Measurements from ENCODE around the gene SIN3B.

SIN3B gene

DNA sequence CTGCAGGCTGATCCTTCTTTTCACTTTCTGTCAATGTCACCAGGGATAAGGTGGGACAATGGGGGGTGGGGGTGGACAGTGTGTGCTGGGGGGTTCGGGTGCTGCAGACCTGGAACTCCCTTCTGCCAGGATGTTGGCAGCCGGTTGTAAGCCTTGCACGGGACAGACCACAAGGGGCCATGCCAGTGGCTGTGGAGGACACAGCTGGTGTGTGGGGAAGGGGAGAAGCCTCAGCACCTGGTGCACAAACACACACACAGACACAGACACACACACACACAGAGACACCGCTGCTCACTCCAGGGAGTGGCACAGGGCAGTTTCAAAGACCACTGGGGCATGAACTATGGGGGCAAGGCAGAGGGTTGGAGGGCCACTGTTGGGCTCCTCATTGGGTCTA is 63.2 kb downstream of the SIN3B start:
- Histone ChIP-seq H2AFZ (ENCODE audit: low read length) (no peak overlapping the region), H3K36me3 (ENCODE audit: insufficient read depth, low read length) (no peaks in the 10 kb centered on the region), H3K27me3 (ENCODE audit: insufficient read depth, low read length) (no peaks in the 10 kb centered on the region), H3K4me3 (ENCODE audit: low read depth, low read length, poor library complexity, severe bottlenecking) (no peak overlapping the region), H3K9ac (ENCODE audit: low read length) (no peak overlapping the region), H3K79me2 (ENCODE audit: insufficient read depth, low read length) (no peaks in the 10 kb centered on the region), H3K4me1 (ENCODE audit: insufficient read depth, low read length, severe bottlenecking) (peaks cover 16% of the 10 kb centered on the region), H3K4me2 (ENCODE audit: low read length) (no peak overlapping the region), H3K9me2 (ENCODE audit: low read depth, low read length) (no peaks in the 10 kb centered on the region), H3F3A (ENCODE audit: insufficient read depth, low read length) (no peaks in the 10 kb centered on the region), H3K9me3 (ENCODE audit: low read length) (no peaks in the 10 kb centered on the region), H4K20me1 (ENCODE audit: insufficient read depth, low read length) (no peaks in the 10 kb centered on the region), H3K27ac (ENCODE audit: low read depth, low read length, poor library complexity, severe bottlenecking) (no peak overlapping the region)
- TF ChIP-seq, protein P1, sequence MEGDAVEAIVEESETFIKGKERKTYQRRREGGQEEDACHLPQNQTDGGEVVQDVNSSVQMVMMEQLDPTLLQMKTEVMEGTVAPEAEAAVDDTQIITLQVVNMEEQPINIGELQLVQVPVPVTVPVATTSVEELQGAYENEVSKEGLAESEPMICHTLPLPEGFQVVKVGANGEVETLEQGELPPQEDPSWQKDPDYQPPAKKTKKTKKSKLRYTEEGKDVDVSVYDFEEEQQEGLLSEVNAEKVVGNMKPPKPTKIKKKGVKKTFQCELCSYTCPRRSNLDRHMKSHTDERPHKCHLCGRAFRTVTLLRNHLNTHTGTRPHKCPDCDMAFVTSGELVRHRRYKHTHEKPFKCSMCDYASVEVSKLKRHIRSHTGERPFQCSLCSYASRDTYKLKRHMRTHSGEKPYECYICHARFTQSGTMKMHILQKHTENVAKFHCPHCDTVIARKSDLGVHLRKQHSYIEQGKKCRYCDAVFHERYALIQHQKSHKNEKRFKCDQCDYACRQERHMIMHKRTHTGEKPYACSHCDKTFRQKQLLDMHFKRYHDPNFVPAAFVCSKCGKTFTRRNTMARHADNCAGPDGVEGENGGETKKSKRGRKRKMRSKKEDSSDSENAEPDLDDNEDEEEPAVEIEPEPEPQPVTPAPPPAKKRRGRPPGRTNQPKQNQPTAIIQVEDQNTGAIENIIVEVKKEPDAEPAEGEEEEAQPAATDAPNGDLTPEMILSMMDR (IDR thresholded peaks at IDR 0.05; ENCODE audit: low read length), result no peak
- no peak for TF ChIP-seq EZH2 (IDR thresholded peaks at IDR 0.05; ENCODE audit: borderline replicate concordance, low read length)

DNA sequence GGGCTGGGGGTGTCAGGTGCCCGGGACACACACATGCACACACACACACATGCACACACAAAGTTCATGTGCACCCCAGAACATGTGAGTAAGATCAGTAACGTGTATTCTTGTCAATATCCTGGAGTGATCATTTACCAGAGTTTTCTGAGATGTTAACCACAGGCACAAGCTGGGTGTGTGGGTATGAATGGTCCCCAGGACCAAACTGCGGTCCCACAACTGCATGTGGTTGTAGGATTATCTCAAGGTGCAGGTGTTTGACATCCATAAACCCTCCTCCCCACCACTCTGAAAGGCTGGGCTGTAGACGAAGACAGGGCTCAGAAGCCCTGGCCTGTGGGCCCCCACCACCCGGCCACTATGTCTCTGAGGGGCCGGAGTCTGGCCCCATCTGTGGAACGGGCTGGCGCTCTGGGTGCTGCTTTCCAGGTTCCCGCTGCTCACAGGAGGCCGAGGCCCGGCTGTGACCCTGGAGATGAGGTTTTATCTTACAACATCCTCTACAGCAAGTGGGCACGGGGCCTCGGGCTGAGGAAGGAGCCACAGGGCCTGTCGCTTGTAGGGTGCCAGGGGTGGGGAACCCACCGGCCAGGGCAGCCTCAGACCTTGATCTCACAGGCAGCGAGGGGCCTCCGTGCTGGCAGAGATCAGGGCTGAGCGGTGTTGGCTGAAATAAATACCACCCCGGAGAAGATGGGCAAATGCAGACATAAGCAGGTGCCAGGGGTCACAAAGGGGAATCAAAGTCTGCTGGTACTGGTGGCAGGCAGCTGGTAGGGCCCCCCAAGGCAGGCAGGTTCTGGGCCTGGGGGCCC is 63.9 kb downstream of the SIN3B start:
- Histone ChIP-seq H3K4me3 (ENCODE audit: low read depth, low read length, poor library complexity, severe bottlenecking) (no peak overlapping the region), H3K4me2 (ENCODE audit: low read length) (peak overlapping the region; percentile 10; the same call in 1 of the 2 replicates), H3K9me3 (ENCODE audit: low read length) (no peaks in the 10 kb centered on the region), H3K9ac (ENCODE audit: low read length) (no peak overlapping the region), H3K27ac (ENCODE audit: low read depth, low read length, poor library complexity, severe bottlenecking) (no peak overlapping the region), H2AFZ (ENCODE audit: low read length) (no peak overlapping the region), H3K9me2 (ENCODE audit: low read depth, low read length) (no peaks in the 10 kb centered on the region), H3K36me3 (ENCODE audit: insufficient read depth, low read length) (no peaks in the 10 kb centered on the region), H3F3A (ENCODE audit: insufficient read depth, low read length) (no peaks in the 10 kb centered on the region), H3K4me1 (ENCODE audit: insufficient read depth, low read length, severe bottlenecking) (peaks cover 16% of the 10 kb centered on the region), H4K20me1 (ENCODE audit: insufficient read depth, low read length) (no peaks in the 10 kb centered on the region), H3K79me2 (ENCODE audit: insufficient read depth, low read length) (no peaks in the 10 kb centered on the region), H3K27me3 (ENCODE audit: insufficient read depth, low read length) (no peaks in the 10 kb centered on the region)
- no peak for TF ChIP-seq EZH2 (IDR thresholded peaks at IDR 0.05; ENCODE audit: borderline replicate concordance, low read length)
- TF ChIP-seq, protein P1 (IDR thresholded peaks at IDR 0.05; ENCODE audit: low read length), result no peak

DNA sequence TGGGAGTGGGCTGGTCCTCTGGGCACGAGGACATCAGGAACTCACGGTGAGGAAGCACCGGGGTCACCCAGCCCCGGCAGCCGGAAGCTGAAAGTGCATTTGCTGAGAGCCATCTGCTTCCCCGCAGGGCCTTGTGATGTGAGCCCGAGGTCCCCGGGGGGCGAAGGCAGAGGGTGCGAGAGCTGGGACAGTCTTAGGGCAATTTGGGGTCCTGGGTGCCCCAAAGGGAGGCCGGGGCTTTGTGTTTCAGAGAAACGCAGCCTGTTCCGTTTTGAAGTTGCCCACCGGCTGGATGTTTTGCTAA is 64.4 kb downstream of the SIN3B start:
- no peak overlapping the region for H3K9ac ChIP-seq (ENCODE audit: low read length)
- TF ChIP-seq EZH2 (IDR thresholded peaks at IDR 0.05; ENCODE audit: borderline replicate concordance, low read length), result no peak
- TF ChIP-seq, protein P1 (IDR thresholded peaks at IDR 0.05; ENCODE audit: low read length), result no peak
- no peak overlapping the region for H2AFZ ChIP-seq (ENCODE audit: low read length)
- H3K79me2 ChIP-seq (ENCODE audit: insufficient read depth, low read length), result no peaks in the 10 kb centered on the region
- no peaks in the 10 kb centered on the region; the same call in 1 of the 2 replicates for H3K27me3 ChIP-seq (ENCODE audit: insufficient read depth, low read length)
- H3K9me3 ChIP-seq (ENCODE audit: low read length), result no peaks in the 10 kb centered on the region
- H3F3A ChIP-seq (ENCODE audit: insufficient read depth, low read length), result no peaks in the 10 kb centered on the region; the same call in 1 of the 2 replicates
- H3K9me2 ChIP-seq (ENCODE audit: low read depth, low read length), result no peaks in the 10 kb centered on the region
- H3K36me3 ChIP-seq (ENCODE audit: insufficient read depth, low read length), result no peaks in the 10 kb centered on the region
- no peak overlapping the region for H3K27ac ChIP-seq (ENCODE audit: low read depth, low read length, poor library complexity, severe bottlenecking)
- no peak overlapping the region for H3K4me3 ChIP-seq (ENCODE audit: low read depth, low read length, poor library complexity, severe bottlenecking)
- peak overlapping the region; percentile 10; the same call in 1 of the 2 replicates for H3K4me2 ChIP-seq (ENCODE audit: low read length)
- H4K20me1 ChIP-seq (ENCODE audit: insufficient read depth, low read length), result no peaks in the 10 kb centered on the region
- peaks cover 16% of the 10 kb centered on the region for H3K4me1 ChIP-seq (ENCODE audit: insufficient read depth, low read length, severe bottlenecking)
